HEK293T (cell line): ENCODE measurements around the gene ZNF705A.
"Not testable (repeated sequence)": the region's sequence is repeated elsewhere in the genome, so short reads cannot be mapped to it uniquely, and the experiment has no call there.

Experiments used
- CTCF ChIA-PET: fragments of 350-600 bp; formaldehyde crosslinking; extraction: SDS; loops from one replicate; lab custom pipeline; 2021; ENCODE audit warnings: antibody characterized with exemption, inconsistent platforms; lab: Yijun Ruan, JAX
- POLR2A ChIA-PET: fragments of 350-600 bp; formaldehyde crosslinking; extraction: SDS; loops from one replicate; lab custom pipeline; 2020; ENCODE audit warnings: antibody characterized with exemption, inconsistent platforms; lab: Yijun Ruan, JAX
- DNase-seq: peaks from one replicate; pipeline ENCODE4 v3.0.0; 2012; ENCODE audit warnings: mixed read lengths; ENCODE audit errors: extremely low spot score
- ARNT ChIP-seq: fragments of 450-650 bp; IDR thresholded peaks from 2 replicates; pipeline ENCODE4 v1.6.1; 2017; ENCODE audit warnings: mild to moderate bottlenecking
- BHLHE40 ChIP-seq: fragments of 450-650 bp; IDR thresholded peaks from 2 replicates; pipeline ENCODE4 v1.6.1; 2016; ENCODE audit warnings: mild to moderate bottlenecking, moderate library complexity, borderline replicate concordance
- CTBP1 ChIP-seq: fragments of 450-650 bp; IDR thresholded peaks from 2 replicates; pipeline ENCODE4 v1.6.1; 2016; ENCODE audit warnings: borderline replicate concordance
- ELF4 ChIP-seq: fragments of 450-650 bp; IDR thresholded peaks from 2 replicates; pipeline ENCODE4 v1.6.1; 2017; ENCODE audit warnings: antibody characterized with exemption
- FOXA1 ChIP-seq: fragments of 450-650 bp; IDR thresholded peaks from 2 replicates; pipeline ENCODE4 v1.6.1; 2016; ENCODE audit warnings: mild to moderate bottlenecking
- FOXK2 ChIP-seq: fragments of 450-650 bp; IDR thresholded peaks from 2 replicates; pipeline ENCODE4 v1.6.1; 2016; ENCODE audit warnings: mild to moderate bottlenecking
- FOXM1 ChIP-seq: fragments of 450-650 bp; IDR thresholded peaks from 2 replicates; pipeline ENCODE4 v1.6.1; 2017; ENCODE audit warnings: mild to moderate bottlenecking, borderline replicate concordance
- HDGF ChIP-seq: fragments of 450-650 bp; IDR thresholded peaks from 2 replicates; pipeline ENCODE4 v1.6.1; 2017; ENCODE audit warnings: antibody characterized with exemption, borderline replicate concordance
- L3MBTL2 ChIP-seq: fragments of 450-650 bp; conservative IDR thresholded peaks from 2 replicates; pipeline ENCODE4 v1.6.1; 2016; ENCODE audit warnings: mild to moderate bottlenecking
- LEF1 ChIP-seq: fragments of 450-650 bp; IDR thresholded peaks from 2 replicates; pipeline ENCODE4 v1.6.1; 2017; ENCODE audit warnings: mild to moderate bottlenecking, borderline replicate concordance
- NFRKB ChIP-seq: fragments of 450-650 bp; IDR thresholded peaks from 2 replicates; pipeline ENCODE4 v1.6.1; 2016; ENCODE audit warnings: mild to moderate bottlenecking, moderate library complexity
- PKNOX1 ChIP-seq: fragments of 450-650 bp; IDR thresholded peaks from 2 replicates; pipeline ENCODE4 v1.6.1; 2016
- SP1 ChIP-seq: fragments of 450-650 bp; IDR thresholded peaks from 2 replicates; pipeline ENCODE4 v1.6.1; 2017
- SUZ12 ChIP-seq: fragments of 450-650 bp; IDR thresholded peaks from 2 replicates; pipeline ENCODE4 v1.6.1; 2016; ENCODE audit warnings: mild to moderate bottlenecking
- TARDBP ChIP-seq: fragments of 450-650 bp; IDR thresholded peaks from 2 replicates; pipeline ENCODE4 v1.6.1; 2016
- ZNF384 ChIP-seq: fragments of 450-650 bp; IDR thresholded peaks from 2 replicates; pipeline ENCODE4 v1.6.1; 2016

ZNF705A gene

GRCh38 chr12:8156845-8157244 lies at the start of gene ZNF705A:
Gene ZNF705A, plus strand, starts transcription at chr12:8157015. Its CDS starts 15,611 bp downstream, at chr12:8172626.
- no peak for DNase-seq
- no peak for TF ChIP-seq FOXA1
- no peak for TF ChIP-seq LEF1
- no peak for TF ChIP-seq CTBP1
- TF ChIP-seq SUZ12 = no peak
- no peak for TF ChIP-seq BHLHE40
- TF ChIP-seq FOXK2 = no peak
- ChIA-PET CTCF (interaction anchor here (0.7 kb wide), 2 partner anchors 34 to 111 kb away, joined by 3 read pairs; partner anchors contain the start of gene CLEC4A), POLR2A (no interaction called here)

- ChIA-PET CTCF (interaction anchor here (0.5 to 1.5 kb wide), 9 partner anchors 10 to 122 kb away, joined by 3 to 11 read pairs (median 4); no protein-coding TSS in a partner anchor), POLR2A (no interaction called here)
- peak; percentile 31; the same call in 1 of the 2 replicates for TF ChIP-seq L3MBTL2
- TF ChIP-seq LEF1 = no peak
- TF ChIP-seq ZNF384 = peak; percentile 60; the same call in 1 of the 2 replicates
- peak; percentile 66 for DNase-seq
Observed at GRCh38 chr12:8108808-8109398, 47.9 kb upstream of the ZNF705A start.

- DNase-seq, POLR2A ChIA-PET: not testable (repeated sequence)
- CTCF ChIA-PET = interaction anchor here (0.9 kb wide), 1 partner anchor 119 kb away, joined by 4 read pairs; no protein-coding TSS in a partner anchor
Observed at GRCh38 chr12:8113117-8113516, 43.7 kb upstream of the ZNF705A start.

GRCh38 chr12:8120072-8120713 lies 36.6 kb upstream of the ZNF705A start:
- POLR2A ChIA-PET = no interaction called here
- CTCF ChIA-PET = interaction anchor here (0.7 to 1.1 kb wide), 2 partner anchors 11 kb away, joined by 3 to 4 read pairs; no protein-coding TSS in a partner anchor
- TF ChIP-seq NFRKB (no peak), TARDBP (no peak), ZNF384 (no peak), SUZ12 (no peak), ELF4 (no peak), ARNT (no peak), HDGF (no peak), FOXM1 (no peak), PKNOX1 (no peak), CTBP1 (no peak), L3MBTL2 (no peak), FOXA1 (no peak), LEF1 (no peak), BHLHE40 (no peak), FOXK2 (no peak), SP1 (no peak)
- no peak for DNase-seq

GRCh38 chr12:8123124-8123912 lies 33.5 kb upstream of the ZNF705A start, which contains the start of gene CLEC4A:
Gene CLEC4A, plus strand, starts transcription at chr12:8123617. Its CDS starts 262 bp downstream, at chr12:8123879.
- ChIA-PET POLR2A (no interaction called here), CTCF (interaction anchor here (0.6 kb wide), 1 partner anchor 34 kb away, joined by 3 read pairs; the partner anchor contains the start of gene ZNF705A)
- no peak for DNase-seq
- TF ChIP-seq SP1 (no peak), CTBP1 (no peak), FOXM1 (no peak), HDGF (no peak), PKNOX1 (no peak), BHLHE40 (no peak), LEF1 (no peak), FOXA1 (no peak), ELF4 (no peak), L3MBTL2 (no peak), TARDBP (no peak), NFRKB (no peak), FOXK2 (no peak)

- CTCF ChIA-PET = no interaction called here
- TF ChIP-seq LEF1 = no peak
- no peak for TF ChIP-seq SUZ12
- TF ChIP-seq PKNOX1 = no peak
- no peak for TF ChIP-seq FOXA1
- no peak for TF ChIP-seq TARDBP
- TF ChIP-seq BHLHE40 = no peak
- no peak for TF ChIP-seq FOXM1
- no peak for TF ChIP-seq ELF4
- TF ChIP-seq L3MBTL2 = no peak
- no peak for TF ChIP-seq ARNT
- no peak for TF ChIP-seq NFRKB
- no peak for TF ChIP-seq FOXK2
- no peak for TF ChIP-seq HDGF
- TF ChIP-seq SP1 = no peak
- POLR2A ChIA-PET = no interaction called here
- no peak for DNase-seq
Observed at GRCh38 chr12:8127138-8127537, 29.7 kb upstream of the ZNF705A start.

GRCh38 chr12:8133636-8134397 lies 23.0 kb upstream of the ZNF705A start:
- DNase-seq, POLR2A ChIA-PET, CTCF ChIA-PET: not testable (repeated sequence)

- POLR2A ChIA-PET, CTCF ChIA-PET, DNase-seq: not testable (repeated sequence)
Observed at GRCh38 chr12:8134398-8134930, 22.4 kb upstream of the ZNF705A start.

- DNase-seq, CTCF ChIA-PET, POLR2A ChIA-PET: not testable (repeated sequence)
Observed at GRCh38 chr12:8141647-8142046, 15.2 kb upstream of the ZNF705A start.
